MM.1S (cell line): Measurements from ENCODE around the gene SLC2A13.

Source experiments
- DNase-seq: peaks from one replicate; pipeline ENCODE4 v3.0.0-alpha.2; 2015
- H2AFZ ChIP-seq: fragments of 300-600 bp; sonication (generic); 2 replicates; pipeline ENCODE4 v1.6.0; 2016; ENCODE audit warnings: antibody characterized with exemption, low read length
- H3F3A ChIP-seq: fragments of 300-600 bp; sonication (generic); 2 replicates; pipeline ENCODE4 v1.6.1; 2016; ENCODE audit warnings: mild to moderate bottlenecking, antibody characterized with exemption, low read length, moderate library complexity, mixed read lengths; ENCODE audit not compliant: insufficient read depth
- H3K27ac ChIP-seq: fragments of 300-600 bp; sonication (generic); 2 replicates; pipeline ENCODE4 v1.5.1; 2016; ENCODE audit warnings: mild to moderate bottlenecking, low read length
- H3K27me3 ChIP-seq: fragments of 300-600 bp; sonication (generic); replicated peaks from 2 replicates; pipeline ENCODE4 v1.6.0; 2016; ENCODE audit warnings: low read length; ENCODE audit not compliant: insufficient read depth
- H3K36me3 ChIP-seq: fragments of 300-600 bp; sonication (generic); replicated peaks from 2 replicates; pipeline ENCODE4 v1.6.1; 2016; ENCODE audit warnings: mild to moderate bottlenecking, low read length, mixed read lengths; ENCODE audit not compliant: insufficient read depth
- H3K4me1 ChIP-seq: fragments of 300-600 bp; sonication (generic); 2 replicates; pipeline ENCODE4 v1.6.1; 2016; ENCODE audit warnings: low read length, mixed read lengths
- H3K4me2 ChIP-seq: fragments of 300-600 bp; sonication (generic); 2 replicates; pipeline ENCODE4 v1.6.0; 2016; ENCODE audit warnings: low read depth, low read length
- H3K4me3 ChIP-seq: fragments of 300-600 bp; sonication (generic); 2 replicates; pipeline ENCODE4 v1.5.1; 2016; ENCODE audit warnings: low read length, mixed read lengths
- H3K79me2 ChIP-seq: fragments of 300-600 bp; sonication (generic); 2 replicates; pipeline ENCODE4 v1.6.1; 2016; ENCODE audit warnings: mixed run types, low read length, mixed read lengths
- H3K9ac ChIP-seq: fragments of 300-600 bp; sonication (generic); 2 replicates; pipeline ENCODE4 v1.6.1; 2016; ENCODE audit warnings: low read length, mixed read lengths
- H3K9me2 ChIP-seq: fragments of 300-600 bp; sonication (generic); replicated peaks from 2 replicates; pipeline ENCODE4 v1.6.1; 2016; ENCODE audit warnings: mild to moderate bottlenecking, low read length, mixed read lengths; ENCODE audit not compliant: insufficient read depth
- H3K9me3 ChIP-seq: fragments of 300-600 bp; sonication (generic); replicated peaks from 2 replicates; pipeline ENCODE4 v1.6.1; 2016; ENCODE audit warnings: mild to moderate bottlenecking, low read length, mixed read lengths; ENCODE audit not compliant: insufficient read depth
- H4K20me1 ChIP-seq: fragments of 300-600 bp; sonication (generic); 2 replicates; pipeline ENCODE4 v1.6.1; 2016; ENCODE audit warnings: mild to moderate bottlenecking, low read length, moderate library complexity, mixed read lengths; ENCODE audit not compliant: insufficient read depth
- CTCF ChIP-seq: fragments of 300-600 bp; sonication (generic); IDR thresholded peaks from 2 replicates; pipeline ENCODE4 v1.5.1; 2016; ENCODE audit warnings: antibody characterized with exemption, low read length, mixed read lengths
- EZH2 ChIP-seq: fragments of 300-600 bp; sonication (generic); optimal IDR thresholded peaks from 2 replicates; pipeline ENCODE3; 2017; ENCODE audit warnings: low read depth, mild to moderate bottlenecking, antibody characterized with exemption, low read length, mixed read lengths
- EZH2phosphoT487 ChIP-seq: fragments of 300-600 bp; sonication (generic); IDR thresholded peaks from 2 replicates; pipeline ENCODE4 v1.6.1; 2018; ENCODE audit warnings: antibody characterized with exemption, low read length

SLC2A13 gene

GRCh38 chr12:40034712-40035111 is 71.2 kb downstream of the SLC2A13 start:
- Histone ChIP-seq H3K79me2 (no peaks in the 10 kb centered on the region), H2AFZ (no peak overlapping the region), H3K4me3 (no peak overlapping the region), H3K27me3 (no peaks in the 10 kb centered on the region), H3K9me2 (no peaks in the 10 kb centered on the region), H4K20me1 (no peaks in the 10 kb centered on the region), H3K4me1 (0 out of 2 replicates have a peak, but pooled peaks cover 5% of the 10 kb centered on the region), H3K9ac (no peak overlapping the region), H3F3A (no peaks in the 10 kb centered on the region), H3K4me2 (no peak overlapping the region), H3K27ac (no peak overlapping the region), H3K9me3 (no peaks in the 10 kb centered on the region), H3K36me3 (no peaks in the 10 kb centered on the region; the same call in 1 of the 2 replicates)
- no peak for DNase-seq
- TF ChIP-seq EZH2phosphoT487 (no peak), CTCF (no peak), EZH2 (no peak)

- Histone ChIP-seq H4K20me1 (no peaks in the 10 kb centered on the region), H2AFZ (no peak overlapping the region), H3K4me2 (no peak overlapping the region), H3K9me2 (no peaks in the 10 kb centered on the region), H3K9ac (no peak overlapping the region), H3K4me3 (no peak overlapping the region), H3K27me3 (no peaks in the 10 kb centered on the region), H3K27ac (no peak overlapping the region), H3K79me2 (no peaks in the 10 kb centered on the region), H3F3A (no peaks in the 10 kb centered on the region), H3K9me3 (no peaks in the 10 kb centered on the region), H3K36me3 (no peaks in the 10 kb centered on the region; the same call in 1 of the 2 replicates), H3K4me1 (0 out of 2 replicates have a peak, but pooled peaks cover 5% of the 10 kb centered on the region)
- no peak for TF ChIP-seq EZH2
- DNase-seq, result no peak
These were observed 71.7 kb downstream of the SLC2A13 start for GRCh38 chr12:40034156-40034555.

GRCh38 chr12:40033242-40033630 is 72.6 kb downstream of the SLC2A13 start:
- TF ChIP-seq CTCF (no peak), EZH2 (no peak), EZH2phosphoT487 (no peak)
- H3K9me2 ChIP-seq, result no peaks in the 10 kb centered on the region
- H2AFZ ChIP-seq, result peak overlapping the region; percentile 11; the same call in 1 of the 2 replicates
- no peak overlapping the region for H3K9ac ChIP-seq
- H4K20me1 ChIP-seq, result no peaks in the 10 kb centered on the region
- H3K4me3 ChIP-seq, result no peak overlapping the region
- peak overlapping the region; percentile 43 for H3K4me2 ChIP-seq
- DNase-seq, result peak; percentile 48
- H3K36me3 ChIP-seq, result no peaks in the 10 kb centered on the region
- no peaks in the 10 kb centered on the region for H3K79me2 ChIP-seq
- H3K27me3 ChIP-seq, result no peaks in the 10 kb centered on the region
- H3K9me3 ChIP-seq, result no peaks in the 10 kb centered on the region
- H3K27ac ChIP-seq, result no peak overlapping the region
- no peaks in the 10 kb centered on the region for H3F3A ChIP-seq
- H3K4me1 ChIP-seq, result 0 out of 2 replicates have a peak, but pooled peaks cover 5% of the 10 kb centered on the region

GRCh38 chr12:40032433-40033241 is 73.2 kb downstream of the SLC2A13 start:
- no peak for DNase-seq
- no peaks in the 10 kb centered on the region for H3K79me2 ChIP-seq
- 0 out of 2 replicates have a peak, but pooled peaks cover 5% of the 10 kb centered on the region for H3K4me1 ChIP-seq
- no peak overlapping the region for H3K27ac ChIP-seq
- H3K9me3 ChIP-seq, result no peaks in the 10 kb centered on the region
- H4K20me1 ChIP-seq, result no peaks in the 10 kb centered on the region
- H2AFZ ChIP-seq, result peak overlapping the region; percentile 11; the same call in 1 of the 2 replicates
- TF ChIP-seq EZH2phosphoT487 (no peak), EZH2 (no peak), CTCF (no peak)
- no peaks in the 10 kb centered on the region for H3K9me2 ChIP-seq
- no peaks in the 10 kb centered on the region for H3K36me3 ChIP-seq
- H3K4me2 ChIP-seq, result peak overlapping the region; percentile 43
- no peaks in the 10 kb centered on the region for H3K27me3 ChIP-seq
- H3F3A ChIP-seq, result no peaks in the 10 kb centered on the region
- no peak overlapping the region for H3K9ac ChIP-seq
- H3K4me3 ChIP-seq, result no peak overlapping the region
